Panc1 (cell line): ENCODE data around the gene MAMLD1. TPM values are rescaled to one million over a fixed set of nuclear protein-coding genes. Genes with fewer than 3 reads are reported as not detected.

ENCODE experiments used
- ATAC-seq: fragments of 200-7000 bp; cut with Tn5 transposase; 2 replicates; pipeline ENCODE4 v1.9.1; 2020; ENCODE audit warnings: mild to moderate bottlenecking, moderate library complexity
- BruUV-seq: library from RNA; stranded (reverse); fragments of 400-500 nt; replicated peaks from 2 replicates; lab custom pipeline; 2021; lab: Mats Ljungman, UMichigan
- CTCF ChIA-PET: fragments of 300-600 bp; sonication (Branson Sonifier 250); formaldehyde crosslinking; loops from one replicate; lab custom pipeline; 2022; ENCODE audit warnings: antibody characterized with exemption; lab: Charles Lee
- POLR2A ChIA-PET: fragments of 300-600 bp; sonication (Branson Sonifier 250); formaldehyde crosslinking; loops from one replicate; lab custom pipeline; 2022; ENCODE audit warnings: antibody characterized with exemption; lab: Charles Lee
- DNase-seq: peaks from one replicate; pipeline ENCODE4 v3.0.0-alpha.2; 2010; ENCODE audit warnings: low read depth, low spot score
- H3K27ac ChIP-seq: 2 replicates; pipeline ENCODE4 v1.5.1; 2011; ENCODE audit warnings: mild to moderate bottlenecking, low read length, inconsistent platforms
- H3K27me3 ChIP-seq: fragments of 200-500 bp; sonication (Bioruptor generic); 2 replicates; pipeline ENCODE4 v1.6.0; 2014; ENCODE audit warnings: low read length, inconsistent platforms; ENCODE audit not compliant: control insufficient read depth, insufficient read depth
- H3K36me3 ChIP-seq: fragments of 200-500 bp; sonication (Bioruptor generic); 2 replicates; pipeline ENCODE4 v1.5.1; 2014; ENCODE audit warnings: inconsistent platforms, mild to moderate bottlenecking, low read length, moderate library complexity; ENCODE audit not compliant: control insufficient read depth, insufficient read depth
- H3K4me1 ChIP-seq: 2 replicates; pipeline ENCODE4 v1.5.1; 2011; ENCODE audit warnings: inconsistent platforms, mild to moderate bottlenecking, low read length, moderate library complexity; ENCODE audit not compliant: control insufficient read depth, insufficient read depth
- H3K4me3 ChIP-seq, 2 experiments: 2 replicates each; pipeline ENCODE4 v1.5.1; 2011 to 2012; ENCODE audit warnings: low read depth in 2 of 2, low read length in 2 of 2, mild to moderate bottlenecking in 2 of 2, inconsistent platforms in 1 of 2, moderate library complexity in 1 of 2
- H3K9me3 ChIP-seq: fragments of 200-500 bp; sonication (Bioruptor generic); 2 replicates; pipeline ENCODE4 v1.5.1; 2014; ENCODE audit warnings: low read depth, mild to moderate bottlenecking, inconsistent platforms, low read length, moderate library complexity; ENCODE audit not compliant: control insufficient read depth, insufficient read depth
- POLR2AphosphoS5 ChIP-seq: IDR thresholded peaks from 2 replicates; pipeline ENCODE4 v1.6.1; 2012; ENCODE audit warnings: mild to moderate bottlenecking, low read depth, low read length, moderate library complexity
- SIN3A ChIP-seq: IDR thresholded peaks from 2 replicates; pipeline ENCODE4 v1.6.1; 2012; ENCODE audit warnings: low read depth, mild to moderate bottlenecking, low read length, moderate library complexity, borderline replicate concordance; ENCODE audit not compliant: insufficient read depth
- TCF7L2 ChIP-seq: IDR thresholded peaks from 2 replicates; pipeline ENCODE4 v1.6.1; 2011; ENCODE audit warnings: mild to moderate bottlenecking, low read depth, low read length, inconsistent platforms
- in situ Hi-C: cut with HindIII; loops from 2 replicates; pipeline ENCODE4 v1.10.0; 2016; ENCODE audit warnings: low sequenced_read_pairs, low pct_unique_long_range_greater_than_20kb
- intact Hi-C: fragments of 100-400 bp; cut with micrococcal nuclease; formaldehyde crosslinking; loops from one replicate; pipeline ENCODE4 v1.10.0; 2022; ENCODE audit not compliant: unreplicated experiment
- total RNA-seq: library from RNA; stranded (reverse); gene quantifications from one replicate; pipeline ENCODE4 v1.2.1, GENCODE V29; 2021; ENCODE audit not compliant: unreplicated experiment
- TF ChIP-seq, protein P1 (sequence below), 2 experiments: IDR thresholded peaks; 2 replicates each; pipeline ENCODE4 v1.6.1; 2011 to 2012; ENCODE audit warnings: low read depth in 2 of 2, control low read depth in 1 of 2, low read length in 1 of 2, mild to moderate bottlenecking in 1 of 2, moderate library complexity in 1 of 2; ENCODE audit not compliant: insufficient read depth in 1 of 2
- TF ChIP-seq, protein P2 (sequence below): fragments of 450-650 bp; IDR thresholded peaks from 2 replicates; pipeline ENCODE4 v1.5.1; 2017; ENCODE audit warnings: mild to moderate bottlenecking

The MAMLD1 gene
- total RNA-seq, 1 experiment from 2014 or later, result 2.1 TPM

DNA sequence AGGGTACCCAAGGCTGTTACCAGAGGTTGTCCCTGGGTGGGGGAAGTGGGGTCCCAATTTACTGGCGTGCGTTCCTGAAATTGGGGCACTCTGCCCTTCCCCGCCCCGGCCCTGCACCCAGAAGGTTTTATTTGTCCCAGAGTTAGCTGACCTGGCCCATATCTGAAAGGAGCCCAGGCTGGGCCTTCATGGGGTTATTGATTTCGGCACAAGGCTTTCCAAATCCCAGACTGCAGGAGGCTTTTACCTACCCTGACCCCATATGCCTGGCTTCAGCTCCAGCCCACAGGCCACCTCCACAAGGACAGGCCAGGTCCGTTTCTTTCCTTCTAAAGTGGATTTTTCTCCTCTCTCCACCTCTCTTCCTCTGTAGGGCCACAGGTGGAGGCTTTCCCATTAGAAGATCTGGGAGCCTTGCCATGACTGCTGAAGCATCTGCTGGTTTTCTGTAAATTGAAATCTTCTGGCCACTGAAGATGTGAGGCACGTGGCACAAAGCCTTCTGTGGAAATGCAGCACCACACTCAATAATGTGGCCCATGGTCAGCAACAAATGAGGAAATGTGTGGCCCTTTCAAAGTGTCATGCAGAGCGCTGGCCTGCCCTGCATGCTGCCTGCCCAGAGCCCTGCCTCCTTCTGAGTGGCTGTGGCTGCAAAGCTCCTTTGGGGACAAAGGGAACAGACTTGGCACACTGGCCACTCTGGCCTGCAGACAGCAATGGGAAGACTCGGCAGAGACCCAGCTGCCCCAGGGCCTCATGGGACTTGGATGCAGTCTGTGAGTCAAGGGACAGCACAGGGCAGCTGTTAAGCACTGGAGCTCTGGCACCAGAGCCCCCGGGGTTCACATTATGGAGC lies 162.2 kb downstream of the MAMLD1 start:
- Histone ChIP-seq H3K4me1 (no peaks in the 10 kb centered on the region), H3K9me3 (no peaks in the 10 kb centered on the region), H3K27me3 (0 out of 2 replicates have a peak, but pooled peaks cover 2% of the 10 kb centered on the region), H3K36me3 (no peaks in the 10 kb centered on the region), H3K27ac (no peak overlapping the region), H3K4me3 (no peak overlapping the region)
- ATAC-seq (no peak), DNase-seq (no peak)
- TF ChIP-seq, protein P1, sequence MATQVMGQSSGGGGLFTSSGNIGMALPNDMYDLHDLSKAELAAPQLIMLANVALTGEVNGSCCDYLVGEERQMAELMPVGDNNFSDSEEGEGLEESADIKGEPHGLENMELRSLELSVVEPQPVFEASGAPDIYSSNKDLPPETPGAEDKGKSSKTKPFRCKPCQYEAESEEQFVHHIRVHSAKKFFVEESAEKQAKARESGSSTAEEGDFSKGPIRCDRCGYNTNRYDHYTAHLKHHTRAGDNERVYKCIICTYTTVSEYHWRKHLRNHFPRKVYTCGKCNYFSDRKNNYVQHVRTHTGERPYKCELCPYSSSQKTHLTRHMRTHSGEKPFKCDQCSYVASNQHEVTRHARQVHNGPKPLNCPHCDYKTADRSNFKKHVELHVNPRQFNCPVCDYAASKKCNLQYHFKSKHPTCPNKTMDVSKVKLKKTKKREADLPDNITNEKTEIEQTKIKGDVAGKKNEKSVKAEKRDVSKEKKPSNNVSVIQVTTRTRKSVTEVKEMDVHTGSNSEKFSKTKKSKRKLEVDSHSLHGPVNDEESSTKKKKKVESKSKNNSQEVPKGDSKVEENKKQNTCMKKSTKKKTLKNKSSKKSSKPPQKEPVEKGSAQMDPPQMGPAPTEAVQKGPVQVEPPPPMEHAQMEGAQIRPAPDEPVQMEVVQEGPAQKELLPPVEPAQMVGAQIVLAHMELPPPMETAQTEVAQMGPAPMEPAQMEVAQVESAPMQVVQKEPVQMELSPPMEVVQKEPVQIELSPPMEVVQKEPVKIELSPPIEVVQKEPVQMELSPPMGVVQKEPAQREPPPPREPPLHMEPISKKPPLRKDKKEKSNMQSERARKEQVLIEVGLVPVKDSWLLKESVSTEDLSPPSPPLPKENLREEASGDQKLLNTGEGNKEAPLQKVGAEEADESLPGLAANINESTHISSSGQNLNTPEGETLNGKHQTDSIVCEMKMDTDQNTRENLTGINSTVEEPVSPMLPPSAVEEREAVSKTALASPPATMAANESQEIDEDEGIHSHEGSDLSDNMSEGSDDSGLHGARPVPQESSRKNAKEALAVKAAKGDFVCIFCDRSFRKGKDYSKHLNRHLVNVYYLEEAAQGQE (IDR thresholded peaks at IDR 0.05; ENCODE audit: insufficient read depth in 1 of 2, low read depth in 2 of 2, low read length in 1 of 2), result no peak
- no peak for TF ChIP-seq TCF7L2
- in situ Hi-C loops, result no loop called here
- ChIA-PET POLR2A (no interaction called here), CTCF (no interaction called here)
- BruUV-seq, result no TSS peak
- intact Hi-C loops, result no loop called here

DNA sequence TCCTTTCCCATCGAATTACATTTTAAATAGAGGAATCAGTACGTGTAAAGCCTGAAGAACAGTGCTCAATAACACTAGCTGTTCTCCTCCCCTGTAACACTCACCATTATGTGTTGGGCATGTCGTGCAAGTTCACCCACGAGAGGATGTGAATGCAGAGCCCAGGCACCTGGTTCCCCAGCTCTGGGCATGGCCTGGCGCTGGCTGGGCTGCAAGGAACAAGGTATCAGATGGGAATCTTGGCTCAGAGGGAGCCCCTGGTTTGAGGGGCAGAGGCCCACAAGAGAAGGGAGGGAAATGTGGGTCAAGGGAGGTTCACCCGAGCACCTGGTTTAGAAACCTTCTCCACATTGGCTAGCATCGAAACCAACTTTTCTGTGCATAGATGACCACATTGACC lies 163.6 kb downstream of the MAMLD1 start:
- in situ Hi-C loops, result no loop called here

DNA sequence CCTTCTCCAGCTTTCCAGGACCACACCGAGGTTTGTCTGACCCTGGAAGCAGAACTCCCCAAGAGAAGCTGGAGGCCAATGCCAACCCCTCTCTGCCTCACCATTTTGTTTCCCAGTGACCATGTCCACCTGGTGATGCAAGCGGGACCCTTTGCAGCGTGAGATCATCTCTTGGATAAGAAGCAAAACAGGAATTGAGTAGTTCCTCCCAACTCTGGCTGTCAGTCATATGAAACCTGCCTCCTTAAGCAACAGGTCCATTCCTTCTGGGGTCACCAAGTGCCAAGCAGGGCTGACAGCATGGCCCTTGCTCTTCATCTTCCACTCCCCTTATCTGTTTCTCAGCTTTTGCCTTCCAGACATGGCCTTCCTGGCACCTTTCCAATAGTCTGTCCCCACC lies 164.0 kb downstream of the MAMLD1 start:
- intact Hi-C loops (no loop called here), in situ Hi-C loops (no loop called here)
- H3K9me3 ChIP-seq, result no peaks in the 10 kb centered on the region
- TF ChIP-seq, protein P1 (IDR thresholded peaks at IDR 0.05; ENCODE audit: insufficient read depth in 1 of 2, low read depth in 2 of 2, low read length in 1 of 2), result no peak
- TF ChIP-seq TCF7L2, result no peak
- TF ChIP-seq SIN3A, result no peak
- TF ChIP-seq, protein P2, sequence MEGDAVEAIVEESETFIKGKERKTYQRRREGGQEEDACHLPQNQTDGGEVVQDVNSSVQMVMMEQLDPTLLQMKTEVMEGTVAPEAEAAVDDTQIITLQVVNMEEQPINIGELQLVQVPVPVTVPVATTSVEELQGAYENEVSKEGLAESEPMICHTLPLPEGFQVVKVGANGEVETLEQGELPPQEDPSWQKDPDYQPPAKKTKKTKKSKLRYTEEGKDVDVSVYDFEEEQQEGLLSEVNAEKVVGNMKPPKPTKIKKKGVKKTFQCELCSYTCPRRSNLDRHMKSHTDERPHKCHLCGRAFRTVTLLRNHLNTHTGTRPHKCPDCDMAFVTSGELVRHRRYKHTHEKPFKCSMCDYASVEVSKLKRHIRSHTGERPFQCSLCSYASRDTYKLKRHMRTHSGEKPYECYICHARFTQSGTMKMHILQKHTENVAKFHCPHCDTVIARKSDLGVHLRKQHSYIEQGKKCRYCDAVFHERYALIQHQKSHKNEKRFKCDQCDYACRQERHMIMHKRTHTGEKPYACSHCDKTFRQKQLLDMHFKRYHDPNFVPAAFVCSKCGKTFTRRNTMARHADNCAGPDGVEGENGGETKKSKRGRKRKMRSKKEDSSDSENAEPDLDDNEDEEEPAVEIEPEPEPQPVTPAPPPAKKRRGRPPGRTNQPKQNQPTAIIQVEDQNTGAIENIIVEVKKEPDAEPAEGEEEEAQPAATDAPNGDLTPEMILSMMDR, result no peak
- TF ChIP-seq POLR2AphosphoS5, result no peak
- H3K27me3 ChIP-seq, result 0 out of 2 replicates have a peak, but pooled peaks cover 2% of the 10 kb centered on the region
- H3K27ac ChIP-seq, result no peak overlapping the region
- ATAC-seq (no peak), DNase-seq (no peak)
- no peak overlapping the region for H3K4me3 ChIP-seq
- BruUV-seq, result no TSS peak
- ChIA-PET CTCF (no interaction called here), POLR2A (no interaction called here)
- H3K36me3 ChIP-seq, result no peaks in the 10 kb centered on the region
- no peaks in the 10 kb centered on the region for H3K4me1 ChIP-seq

More for the DNA sequence above, 163.6 kb downstream of the MAMLD1 start:
- no TSS peak for BruUV-seq
- CTCF ChIA-PET, result no interaction called here
- TF ChIP-seq SIN3A, result no peak
- H3K36me3 ChIP-seq, result no peaks in the 10 kb centered on the region
- POLR2A ChIA-PET, result no interaction called here
- DNase-seq (no peak), ATAC-seq (no peak)
- no peaks in the 10 kb centered on the region for H3K4me1 ChIP-seq
- intact Hi-C loops, result no loop called here
- no peaks in the 10 kb centered on the region for H3K9me3 ChIP-seq
- 0 out of 2 replicates have a peak, but pooled peaks cover 2% of the 10 kb centered on the region for H3K27me3 ChIP-seq
- no peak overlapping the region for H3K4me3 ChIP-seq
- H3K27ac ChIP-seq, result no peak overlapping the region
